ENCODE data around the gene AAK1. TPM values are rescaled to one million over a fixed set of nuclear protein-coding genes. Genes with fewer than 3 reads are reported as not detected.

Gene AAK1
- polyA plus RNA-seq, 1 donor (not counting 4 experiments of a cell fraction or from before 2014, with no cell fraction given) = 12.3 TPM

DNA sequence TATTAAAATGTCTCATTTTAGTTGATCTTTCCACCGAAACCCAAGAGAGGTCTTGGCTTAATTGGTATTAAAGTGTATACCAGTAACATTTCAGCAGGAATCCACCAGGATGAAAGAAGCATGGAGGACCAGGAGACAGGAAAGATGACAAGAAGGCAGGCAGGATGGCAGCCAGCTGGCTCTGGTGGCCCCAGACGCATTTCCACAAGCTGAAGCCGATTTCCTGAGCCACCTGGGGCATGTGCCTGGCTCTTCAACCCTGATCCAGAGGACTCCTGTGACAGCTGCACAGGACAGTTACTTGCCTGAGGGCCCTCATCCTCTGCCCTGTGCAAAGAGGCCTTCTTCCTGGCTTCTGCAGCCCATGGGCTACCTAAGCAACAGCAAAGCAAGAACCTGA is 149.4 kb downstream of the AAK1 start:
- no peak overlapping the region for H3K27ac ChIP-seq (ENCODE audit: control insufficient read depth, insufficient read depth, low read length)
- FAIRE-seq (no peak), DNase-seq (ENCODE audit: low read depth, low spot score) (no peak)
- H3K9me3 ChIP-seq (ENCODE audit: control insufficient read depth, low read depth, low read length) = no peaks in the 10 kb centered on the region
- peaks cover 2 to 4% of the 10 kb centered on the region in 2 experiments for H3K36me3 ChIP-seq (ENCODE audit: control insufficient read depth in 2 of 2, extremely low read depth in 1 of 2, insufficient read depth in 2 of 2, low read length in 2 of 2)
- H3K79me2 ChIP-seq (ENCODE audit: control insufficient read depth, insufficient read depth, low read length) = no peaks in the 10 kb centered on the region
- no peak overlapping the region for H3K4me2 ChIP-seq (ENCODE audit: control insufficient read depth, extremely low read depth, insufficient read depth, low read depth, low read length)
- no peaks in the 10 kb centered on the region for H4K20me1 ChIP-seq (ENCODE audit: control insufficient read depth, extremely low read depth, insufficient read depth, low read length)
- dilution Hi-C loops (cut with MboI; ENCODE audit: extremely low pct_ligation_motif_present, low sequenced_read_pairs) = no loop called here
- TF ChIP-seq, protein P1, sequence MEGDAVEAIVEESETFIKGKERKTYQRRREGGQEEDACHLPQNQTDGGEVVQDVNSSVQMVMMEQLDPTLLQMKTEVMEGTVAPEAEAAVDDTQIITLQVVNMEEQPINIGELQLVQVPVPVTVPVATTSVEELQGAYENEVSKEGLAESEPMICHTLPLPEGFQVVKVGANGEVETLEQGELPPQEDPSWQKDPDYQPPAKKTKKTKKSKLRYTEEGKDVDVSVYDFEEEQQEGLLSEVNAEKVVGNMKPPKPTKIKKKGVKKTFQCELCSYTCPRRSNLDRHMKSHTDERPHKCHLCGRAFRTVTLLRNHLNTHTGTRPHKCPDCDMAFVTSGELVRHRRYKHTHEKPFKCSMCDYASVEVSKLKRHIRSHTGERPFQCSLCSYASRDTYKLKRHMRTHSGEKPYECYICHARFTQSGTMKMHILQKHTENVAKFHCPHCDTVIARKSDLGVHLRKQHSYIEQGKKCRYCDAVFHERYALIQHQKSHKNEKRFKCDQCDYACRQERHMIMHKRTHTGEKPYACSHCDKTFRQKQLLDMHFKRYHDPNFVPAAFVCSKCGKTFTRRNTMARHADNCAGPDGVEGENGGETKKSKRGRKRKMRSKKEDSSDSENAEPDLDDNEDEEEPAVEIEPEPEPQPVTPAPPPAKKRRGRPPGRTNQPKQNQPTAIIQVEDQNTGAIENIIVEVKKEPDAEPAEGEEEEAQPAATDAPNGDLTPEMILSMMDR (optimal IDR thresholded peaks at IDR 0.05 in 1 of 3, IDR thresholded peaks at IDR 0.05 in 1 of 3, conservative IDR thresholded peaks at IDR 0.05 in 1 of 3; ENCODE audit: extremely low read depth in 1 of 3, insufficient read depth in 2 of 3, low read length in 3 of 3) = no peak
- TF ChIP-seq EZH2 (IDR thresholded peaks at IDR 0.05; ENCODE audit: low read length) = no peak
- H2AFZ ChIP-seq (ENCODE audit: control insufficient read depth, low read length) = no peak overlapping the region
- H3K9ac ChIP-seq (ENCODE audit: control insufficient read depth, extremely low read depth, insufficient read depth, low read length) = no peak overlapping the region
- H3K9me1 ChIP-seq (ENCODE audit: control insufficient read depth, extremely low read depth, insufficient read depth, low read length) = no peaks in the 10 kb centered on the region
- no peaks in the 10 kb centered on the region for H3K4me1 ChIP-seq (ENCODE audit: control insufficient read depth, extremely low read depth, insufficient read depth, low read length)
- H3K27me3 ChIP-seq (ENCODE audit: control insufficient read depth, extremely low read depth, insufficient read depth, low read length) = no peaks in the 10 kb centered on the region
- H3K4me3 ChIP-seq (ENCODE audit: control insufficient read depth in 2 of 3, extremely low read depth in 1 of 3, insufficient read depth in 2 of 3, low read depth in 1 of 3, low read length in 3 of 3) = no peak overlapping the region

DNA sequence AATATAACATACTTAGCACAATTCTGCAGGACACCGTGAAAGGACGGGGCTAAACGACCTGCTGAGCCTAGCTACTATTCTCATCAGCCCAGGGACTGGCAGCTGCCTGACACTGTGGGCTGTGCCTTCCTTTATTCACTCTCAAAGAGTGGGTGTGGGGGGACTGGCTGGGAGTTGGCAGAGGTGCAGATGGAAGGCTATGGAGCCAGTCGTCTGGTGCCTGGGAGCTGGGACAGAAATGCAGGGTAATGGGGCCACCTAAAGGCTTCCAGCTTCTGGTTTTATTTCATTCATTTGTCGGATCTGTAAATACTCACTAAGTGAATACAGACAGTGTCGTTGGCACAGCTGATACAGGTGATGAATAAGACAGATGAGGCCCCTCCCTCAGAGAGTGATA is 150.3 kb downstream of the AAK1 start:
- dilution Hi-C loops (cut with MboI; ENCODE audit: extremely low pct_ligation_motif_present, low sequenced_read_pairs) = no loop called here
- no peak for FAIRE-seq
- TF ChIP-seq EZH2 (IDR thresholded peaks at IDR 0.05; ENCODE audit: low read length) = no peak
- TF ChIP-seq, protein P1 (optimal IDR thresholded peaks at IDR 0.05 in 1 of 3, IDR thresholded peaks at IDR 0.05 in 1 of 3, conservative IDR thresholded peaks at IDR 0.05 in 1 of 3; ENCODE audit: extremely low read depth in 1 of 3, insufficient read depth in 2 of 3, low read length in 3 of 3) = peak in 1 of 3 experiments; percentile 14

More for the DNA sequence above, 150.3 kb downstream of the AAK1 start:
- Histone ChIP-seq H3K9me1 (ENCODE audit: control insufficient read depth, extremely low read depth, insufficient read depth, low read length) (no peaks in the 10 kb centered on the region), H3K36me3 (ENCODE audit: control insufficient read depth in 2 of 2, extremely low read depth in 1 of 2, insufficient read depth in 2 of 2, low read length in 2 of 2) (peaks cover 2 to 6% of the 10 kb centered on the region in 2 experiments), H3K9ac (ENCODE audit: control insufficient read depth, extremely low read depth, insufficient read depth, low read length) (no peak overlapping the region), H3K27ac (ENCODE audit: control insufficient read depth, insufficient read depth, low read length) (no peak overlapping the region), H3K9me3 (ENCODE audit: control insufficient read depth, low read depth, low read length) (no peaks in the 10 kb centered on the region), H3K27me3 (ENCODE audit: control insufficient read depth, extremely low read depth, insufficient read depth, low read length) (no peaks in the 10 kb centered on the region), H4K20me1 (ENCODE audit: control insufficient read depth, extremely low read depth, insufficient read depth, low read length) (no peaks in the 10 kb centered on the region), H3K79me2 (ENCODE audit: control insufficient read depth, insufficient read depth, low read length) (no peaks in the 10 kb centered on the region), H3K4me2 (ENCODE audit: control insufficient read depth, extremely low read depth, insufficient read depth, low read depth, low read length) (no peak overlapping the region), H2AFZ (ENCODE audit: control insufficient read depth, low read length) (no peak overlapping the region), H3K4me1 (ENCODE audit: control insufficient read depth, extremely low read depth, insufficient read depth, low read length) (no peaks in the 10 kb centered on the region), H3K4me3 (ENCODE audit: control insufficient read depth in 2 of 3, extremely low read depth in 1 of 3, insufficient read depth in 2 of 3, low read depth in 1 of 3, low read length in 3 of 3) (no peak overlapping the region)
- DNase-seq (ENCODE audit: low read depth, low spot score) = no peak

Measured in keratinocyte (primary cell).